Measurements from ENCODE around the gene DLK2.
"Not testable (repeated sequence)": the region's sequence is repeated elsewhere in the genome, so short reads cannot be mapped to it uniquely, and the experiment has no call there.

Gene DLK2, protein sequence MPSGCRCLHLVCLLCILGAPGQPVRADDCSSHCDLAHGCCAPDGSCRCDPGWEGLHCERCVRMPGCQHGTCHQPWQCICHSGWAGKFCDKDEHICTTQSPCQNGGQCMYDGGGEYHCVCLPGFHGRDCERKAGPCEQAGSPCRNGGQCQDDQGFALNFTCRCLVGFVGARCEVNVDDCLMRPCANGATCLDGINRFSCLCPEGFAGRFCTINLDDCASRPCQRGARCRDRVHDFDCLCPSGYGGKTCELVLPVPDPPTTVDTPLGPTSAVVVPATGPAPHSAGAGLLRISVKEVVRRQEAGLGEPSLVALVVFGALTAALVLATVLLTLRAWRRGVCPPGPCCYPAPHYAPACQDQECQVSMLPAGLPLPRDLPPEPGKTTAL

DNA sequence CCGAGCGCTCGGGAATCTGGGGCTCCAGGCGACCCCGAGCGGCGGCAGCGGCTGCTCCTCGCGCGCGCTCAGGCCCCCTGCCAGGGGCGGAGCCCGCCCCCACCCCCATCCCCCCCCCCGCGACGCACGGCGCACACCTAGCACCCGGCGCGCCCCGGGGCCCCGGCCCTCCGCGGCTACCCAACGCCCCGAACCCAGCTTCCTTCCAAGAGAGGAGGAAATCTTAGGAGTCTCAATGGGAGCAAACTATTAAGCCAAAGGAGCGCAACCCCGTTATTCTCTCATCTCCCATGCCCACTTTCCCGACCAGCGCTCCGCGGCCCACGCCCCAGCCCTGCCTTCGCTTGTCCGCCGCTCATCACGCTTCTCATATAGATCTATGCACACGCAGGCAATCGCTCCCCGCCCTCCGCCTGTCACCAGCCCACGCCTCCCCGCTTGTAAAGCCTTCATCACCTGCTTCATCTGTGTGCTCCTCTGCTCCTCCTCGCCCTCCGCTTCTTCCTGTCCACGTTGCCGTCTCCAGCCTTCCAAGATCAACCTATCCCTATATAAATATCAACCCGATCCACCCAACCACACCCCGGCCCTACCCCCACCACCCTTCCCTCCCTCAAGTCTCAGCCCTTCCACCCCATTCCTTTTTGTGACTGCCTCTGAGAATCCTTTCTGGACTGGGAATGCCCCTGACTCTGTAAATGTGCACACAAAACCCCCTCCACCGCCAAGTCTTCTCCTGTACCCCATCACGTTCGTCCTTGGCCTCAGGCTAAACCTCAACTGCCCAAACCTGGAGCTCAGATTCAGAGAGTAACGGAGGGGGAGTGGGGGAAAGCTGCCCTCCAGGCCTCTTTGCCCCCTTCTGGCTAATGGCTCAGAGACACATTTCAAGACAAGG is at the start of gene DLK2:
DLK2 (minus strand) TSS at position 18 of the 898 bp plus-strand sequence. CDS start 723 bp downstream, outside the sequence.
- peak; percentile 67 to 73 for DNase-seq

DNA sequence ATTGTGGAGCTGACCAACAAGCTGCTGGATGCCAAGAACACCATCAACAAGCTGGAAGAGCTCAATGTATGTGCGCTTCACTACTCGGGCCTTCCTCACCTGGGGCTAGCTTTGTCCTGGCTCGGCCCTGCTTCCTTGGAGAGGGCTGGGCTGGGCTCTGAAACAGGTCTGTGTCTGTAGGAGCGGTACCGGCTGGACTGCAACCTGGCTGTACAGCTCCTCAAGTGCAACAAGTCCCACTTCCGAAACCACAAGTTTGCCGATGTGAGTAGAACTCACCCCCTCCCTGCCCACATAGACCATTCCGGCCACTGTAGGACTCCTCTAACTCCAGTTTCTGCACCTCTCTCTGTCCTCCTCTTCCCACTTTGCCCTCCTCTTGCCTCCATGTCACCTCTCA is 48.1 kb upstream of the DLK2 start:
- DNase-seq, result no peak

DNA sequence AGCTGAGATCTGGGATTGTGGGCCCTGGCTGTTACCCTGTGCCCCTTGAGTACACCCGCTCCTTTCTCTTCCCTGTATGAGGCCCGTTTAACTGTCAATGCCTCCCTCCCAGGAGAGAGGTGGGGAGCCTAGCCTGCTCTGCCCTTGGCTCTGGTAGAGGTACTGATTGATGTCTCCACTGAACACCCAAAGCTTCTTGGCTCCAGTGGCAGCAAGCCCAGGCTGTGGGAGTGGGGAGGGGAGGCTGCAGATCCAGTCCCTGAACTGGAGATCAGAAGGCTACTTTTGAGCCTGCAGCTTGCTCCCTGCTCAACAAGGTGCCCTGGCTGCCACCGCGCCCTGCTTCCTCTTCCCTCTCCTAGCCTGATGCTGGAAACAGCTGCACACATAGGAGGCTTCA is 47.3 kb upstream of the DLK2 start:
- DNase-seq, result no peak

DNA sequence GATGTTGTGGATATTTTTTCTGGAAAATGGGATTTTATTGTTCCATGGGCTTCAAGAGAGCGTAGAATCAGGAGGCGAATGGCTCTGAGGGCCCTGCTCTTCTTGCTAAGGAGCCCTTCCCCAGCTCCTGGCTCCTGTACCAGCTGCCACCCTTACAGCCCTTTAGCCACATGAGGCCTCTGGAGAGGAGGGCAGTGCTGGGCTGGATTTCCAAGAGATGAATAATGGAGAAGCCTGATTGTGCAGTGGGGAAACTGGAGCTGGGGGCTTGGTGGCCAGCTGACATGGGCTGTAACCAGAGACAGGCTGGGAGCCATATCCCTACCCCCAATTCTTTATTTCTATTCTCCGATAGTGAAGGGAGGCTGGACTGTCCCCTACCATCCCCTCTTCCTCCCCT is 45.6 kb upstream of the DLK2 start:
- no peak for DNase-seq

DNA sequence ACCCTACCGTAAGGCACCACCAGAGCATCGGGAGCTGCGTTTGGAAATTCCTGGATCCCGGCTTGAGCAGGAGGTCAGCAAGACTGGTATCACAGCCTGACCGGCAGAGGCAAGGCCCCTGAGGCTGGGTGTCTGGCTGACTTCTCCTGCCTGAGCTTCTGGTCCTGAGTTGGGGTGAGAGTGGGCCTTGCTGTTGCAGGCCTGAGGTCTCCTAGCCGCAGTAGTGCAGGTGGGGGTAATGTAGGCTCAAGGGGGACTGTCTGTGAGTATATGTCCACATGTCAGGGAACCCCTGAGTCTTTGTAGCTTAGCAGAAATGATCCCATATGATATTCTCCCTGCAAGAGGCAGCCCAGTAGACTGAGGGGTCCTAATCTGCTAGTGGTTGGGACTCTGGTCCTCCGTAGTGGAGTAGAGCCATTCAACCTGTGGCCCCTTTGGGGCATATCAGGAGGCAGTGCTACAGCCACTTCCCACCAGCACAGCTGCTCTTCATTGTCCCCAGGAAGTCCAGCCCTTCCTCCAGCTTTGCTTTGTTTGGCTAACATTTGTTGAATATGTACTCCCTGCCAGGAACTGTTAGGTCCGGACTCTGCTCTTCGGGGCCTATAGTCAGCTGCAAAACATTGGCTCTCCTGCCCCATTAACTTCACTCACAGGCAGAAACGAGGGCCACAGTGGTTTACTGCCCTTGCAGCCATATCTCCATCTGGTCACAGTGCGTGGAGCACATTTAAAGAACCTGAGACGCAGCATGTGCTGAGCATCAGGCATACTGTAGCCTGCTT is 43.9 kb upstream of the DLK2 start:
- no peak for DNase-seq

DNA sequence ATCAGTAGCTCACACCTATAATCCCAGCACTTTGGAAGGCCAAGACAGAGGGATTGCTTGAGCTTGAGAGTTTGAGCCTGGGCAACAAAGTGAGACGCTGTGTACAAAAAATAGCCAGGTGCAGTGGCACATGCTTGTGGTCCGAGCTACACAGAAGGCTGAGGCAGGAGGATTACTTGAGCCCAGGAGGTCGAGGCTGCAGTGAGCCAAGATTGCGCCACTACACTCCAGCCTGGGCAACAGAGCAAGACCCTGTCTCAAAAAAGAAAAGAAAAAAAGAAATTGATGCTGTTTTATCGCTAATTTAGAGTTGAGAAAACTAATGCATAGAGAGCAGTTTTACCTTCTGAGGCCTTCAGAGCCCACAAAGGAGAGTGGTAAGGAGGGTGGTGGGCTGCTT is 42.9 kb upstream of the DLK2 start:
- DNase-seq, result not testable (repeated sequence)

DNA sequence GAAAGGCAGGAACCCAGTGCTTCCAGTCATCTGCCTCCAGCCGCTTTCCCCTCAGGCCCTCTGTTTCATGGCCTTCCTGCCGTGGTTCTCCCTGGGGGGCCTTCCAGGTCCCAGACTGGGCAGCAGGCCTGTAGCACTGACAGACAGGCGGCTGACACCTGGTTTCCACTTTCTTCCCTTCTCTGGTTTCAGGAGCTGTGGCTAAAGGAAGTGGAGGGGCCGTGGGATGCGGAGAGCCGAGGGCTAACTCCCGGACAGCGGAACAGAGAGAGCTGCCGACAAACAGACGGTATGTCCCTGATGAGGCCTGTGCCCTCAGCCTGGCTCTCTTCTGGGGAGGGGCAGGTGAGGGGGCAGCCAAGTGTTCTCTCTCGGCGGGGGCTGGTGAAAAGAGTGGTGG is 42.3 kb upstream of the DLK2 start:
- no peak for DNase-seq

DNA sequence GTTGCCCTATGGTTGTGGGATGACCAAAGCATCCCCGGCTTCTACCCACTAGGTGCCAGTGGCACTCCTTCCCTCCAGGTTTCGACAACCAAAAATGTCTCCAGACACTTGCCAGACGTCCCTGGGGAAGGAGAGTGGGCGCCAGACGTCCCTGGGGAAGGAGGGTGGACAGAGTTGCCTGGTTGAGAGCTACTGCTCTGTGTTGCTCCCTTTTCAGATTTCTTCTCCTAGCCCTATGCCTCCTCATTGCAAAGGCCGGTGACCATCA is 41.7 kb upstream of the DLK2 start:
- no peak for DNase-seq

DNA sequence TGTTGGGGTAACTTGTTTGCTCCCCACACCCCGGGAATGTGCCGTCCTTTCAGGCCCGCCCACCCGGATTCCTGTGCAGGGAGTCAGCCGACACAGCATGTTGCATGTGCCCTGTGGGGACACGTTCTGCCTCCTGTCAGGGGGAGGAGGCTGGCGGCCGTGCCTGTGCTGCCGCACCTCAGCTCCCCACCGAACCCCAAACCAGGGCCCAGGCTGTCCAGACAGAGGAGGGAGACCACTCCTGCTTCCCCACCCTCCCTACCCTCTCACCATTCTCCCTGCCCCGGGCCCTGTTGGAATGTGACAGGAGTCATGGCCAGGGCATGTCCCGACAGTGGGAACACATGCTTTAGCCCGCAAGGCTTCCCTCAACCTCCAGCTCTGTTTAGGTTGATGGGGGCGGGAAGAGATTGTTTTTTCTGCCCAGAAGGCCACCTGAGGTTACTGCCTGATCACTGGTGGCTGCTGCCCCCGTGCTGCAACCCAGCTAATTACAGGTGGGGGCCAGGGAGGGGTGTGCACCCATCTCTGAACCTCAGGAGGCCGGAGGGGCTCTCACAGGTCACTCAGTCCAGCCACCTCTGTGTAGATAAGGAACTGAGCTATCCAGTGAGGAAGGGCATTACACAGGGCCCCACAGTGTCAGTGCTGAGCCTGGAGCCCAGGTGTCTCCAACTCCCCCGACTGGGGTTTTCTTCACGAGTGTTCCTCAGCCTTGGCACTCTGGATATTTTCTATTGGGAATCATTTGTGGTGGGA is 41.2 kb upstream of the DLK2 start:
- DNase-seq, result no peak

DNA sequence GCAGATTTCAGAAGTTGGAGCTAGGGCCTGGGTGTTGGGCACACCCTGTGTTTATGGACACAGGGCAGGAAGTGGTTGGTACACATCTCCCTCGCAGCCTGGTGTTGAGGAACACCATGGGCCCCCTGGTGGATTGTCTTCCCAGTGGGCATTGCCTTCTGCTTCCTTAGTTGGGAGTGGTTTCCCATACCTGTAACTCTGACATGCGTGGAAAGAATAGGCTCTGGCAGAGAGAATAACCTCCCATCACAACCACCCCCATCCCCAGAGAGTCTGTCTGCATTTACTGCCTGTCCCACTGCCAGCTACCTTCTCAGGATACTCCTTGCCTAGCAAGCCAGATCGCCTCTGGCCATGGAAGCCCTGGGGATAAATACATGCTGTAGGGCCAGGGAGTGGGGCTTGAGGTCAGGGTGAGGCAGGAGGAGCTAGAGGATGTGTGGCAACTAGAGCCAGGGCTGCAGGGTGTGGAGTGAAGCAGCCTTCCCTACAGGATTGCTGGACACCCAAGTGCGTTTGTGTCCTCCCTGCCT is 40.1 kb upstream of the DLK2 start:
- DNase-seq, result no peak

DNA sequence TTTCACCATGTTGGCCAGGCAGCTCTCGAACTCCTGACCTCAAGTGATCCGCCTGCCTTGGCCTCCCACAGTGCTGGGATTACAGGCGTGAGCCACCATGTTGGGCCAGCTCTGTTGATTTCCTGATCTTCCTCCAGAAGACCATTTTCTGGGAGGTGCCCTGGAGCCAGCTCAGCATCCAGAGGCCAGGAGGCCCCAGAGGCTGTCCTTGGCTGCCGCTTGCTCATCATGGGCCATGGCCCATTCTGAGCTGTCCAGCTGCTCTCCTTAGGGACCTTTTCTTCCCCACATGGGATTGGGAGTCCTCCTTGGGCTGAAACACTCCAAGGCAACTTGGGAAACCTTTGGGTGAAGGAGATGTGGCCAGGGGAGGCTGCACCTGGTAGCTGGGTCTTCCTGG is 39.4 kb upstream of the DLK2 start:
- no peak for DNase-seq

DNA sequence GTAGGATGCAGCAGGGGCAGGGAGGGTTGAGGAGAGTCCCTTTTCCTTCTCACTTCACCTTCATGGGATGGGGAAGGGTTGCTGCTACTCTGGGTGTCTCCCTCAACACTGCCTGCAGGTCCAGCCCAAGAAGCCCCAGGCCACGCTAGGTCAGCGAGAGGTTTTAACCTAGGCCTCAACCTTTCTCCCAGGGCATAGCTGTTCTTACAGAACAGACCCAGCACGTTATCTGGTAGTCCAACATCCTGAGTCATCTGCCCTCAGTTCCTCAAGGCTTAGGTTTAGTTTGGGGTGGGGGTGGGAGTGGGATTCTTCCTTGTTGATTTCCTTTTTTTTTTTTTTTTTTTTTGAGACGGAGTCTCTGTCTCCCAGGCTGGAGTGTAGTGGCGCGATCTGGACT is 39.0 kb upstream of the DLK2 start:
- DNase-seq, result no peak

DNA sequence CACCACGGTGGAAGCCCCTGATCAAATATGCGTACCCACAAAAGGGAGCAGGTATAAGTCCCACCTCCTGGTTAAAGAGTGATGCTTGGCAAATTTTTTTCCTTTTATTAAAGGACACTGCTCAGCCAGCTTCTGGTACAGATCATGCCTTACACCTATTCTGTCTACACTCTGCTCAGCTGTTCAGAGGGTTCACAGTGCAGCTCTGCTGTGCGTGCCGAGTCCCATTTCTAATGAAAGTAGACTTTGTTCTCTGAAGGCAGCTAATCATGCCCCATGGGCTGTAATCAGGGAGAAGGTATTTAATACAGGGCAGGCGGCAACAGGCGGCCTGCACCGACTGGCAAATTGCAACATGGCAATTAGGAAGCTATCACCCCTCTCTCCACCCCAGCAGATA is 38.5 kb upstream of the DLK2 start:
- DNase-seq, result no peak

DNA sequence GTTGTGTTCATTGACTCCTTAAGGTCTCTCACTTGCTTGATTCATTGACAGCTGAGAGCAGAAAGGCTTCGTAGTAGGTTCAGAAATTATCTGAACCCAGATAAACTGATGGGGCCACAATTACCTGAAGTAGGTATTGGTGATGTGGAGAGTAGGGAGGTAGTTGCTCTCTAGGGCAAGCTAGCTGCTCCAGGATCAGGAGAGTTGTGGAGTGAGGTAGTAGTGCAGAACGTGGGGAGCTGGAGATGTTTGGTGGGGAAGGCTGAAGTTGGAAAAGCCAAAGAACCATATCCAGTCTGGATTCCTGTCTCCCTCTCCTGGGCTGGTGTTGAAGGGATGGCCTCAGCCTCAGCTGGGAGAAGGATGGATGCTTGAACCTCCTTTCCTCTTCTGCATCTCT is 37.9 kb upstream of the DLK2 start:
- DNase-seq, result no peak

DNA sequence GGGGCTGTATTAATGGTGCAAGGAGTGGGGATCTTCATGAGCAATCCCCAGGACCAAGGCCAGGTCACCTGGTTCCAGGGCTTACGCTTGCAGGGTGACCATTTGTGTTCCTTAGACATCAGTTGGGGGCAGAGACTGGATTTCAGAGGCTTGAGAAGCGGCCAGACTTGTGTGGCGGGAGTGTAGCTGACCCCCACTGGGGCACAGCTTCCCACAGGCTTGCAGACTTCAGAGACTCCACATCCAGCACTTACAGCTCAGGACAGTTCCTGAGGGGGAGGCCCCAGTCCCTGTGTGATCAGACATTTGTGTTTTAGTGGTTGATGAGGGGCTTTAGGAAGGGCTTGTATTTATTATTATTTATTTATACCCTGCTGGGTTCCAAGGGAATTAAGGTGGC is 37.3 kb upstream of the DLK2 start:
- no peak for DNase-seq

DNA sequence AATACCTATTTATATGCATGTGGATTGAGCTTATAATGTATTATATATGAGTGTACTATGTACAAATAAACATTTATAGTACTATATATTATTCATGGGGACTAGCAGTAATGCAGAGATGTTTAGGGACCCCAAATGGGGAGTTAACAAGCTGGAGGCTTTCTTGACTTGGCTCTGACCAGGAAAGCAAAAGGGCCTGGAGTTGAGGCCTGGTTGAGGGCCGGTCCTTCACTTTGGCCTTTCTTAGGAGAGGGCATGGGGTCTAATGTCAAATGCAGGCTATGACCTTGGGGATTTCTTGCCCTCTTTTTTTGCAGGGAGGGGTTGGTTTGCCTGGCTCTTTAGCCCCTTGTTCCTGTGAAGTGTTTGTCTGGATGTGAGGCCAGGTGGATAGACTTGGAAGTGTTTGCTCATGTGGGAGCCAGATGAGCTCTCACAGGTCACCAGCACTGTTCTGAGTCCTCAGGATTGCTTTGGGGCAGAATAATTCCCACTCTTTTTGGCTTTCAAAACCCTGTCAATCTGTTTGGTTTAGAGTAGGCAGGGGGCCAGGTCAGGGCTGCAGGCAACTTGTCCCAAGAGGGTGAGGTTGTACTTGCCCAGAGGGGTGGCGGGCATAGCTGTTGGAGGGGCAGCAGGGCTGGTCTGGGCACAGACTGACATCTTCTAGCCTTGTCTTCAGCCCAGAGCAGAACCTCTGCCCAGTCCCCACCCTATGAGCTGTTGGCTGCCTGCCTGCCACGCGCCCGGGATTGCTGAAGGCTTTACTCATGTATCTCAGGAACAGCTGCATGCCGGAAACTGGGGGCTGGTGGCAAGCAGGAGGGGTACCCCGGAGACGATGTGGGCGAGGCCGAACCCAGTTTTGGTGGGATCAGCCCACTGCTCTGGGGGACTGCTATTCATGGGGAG is 36.7 kb upstream of the DLK2 start:
- DNase-seq, result no peak

DNA sequence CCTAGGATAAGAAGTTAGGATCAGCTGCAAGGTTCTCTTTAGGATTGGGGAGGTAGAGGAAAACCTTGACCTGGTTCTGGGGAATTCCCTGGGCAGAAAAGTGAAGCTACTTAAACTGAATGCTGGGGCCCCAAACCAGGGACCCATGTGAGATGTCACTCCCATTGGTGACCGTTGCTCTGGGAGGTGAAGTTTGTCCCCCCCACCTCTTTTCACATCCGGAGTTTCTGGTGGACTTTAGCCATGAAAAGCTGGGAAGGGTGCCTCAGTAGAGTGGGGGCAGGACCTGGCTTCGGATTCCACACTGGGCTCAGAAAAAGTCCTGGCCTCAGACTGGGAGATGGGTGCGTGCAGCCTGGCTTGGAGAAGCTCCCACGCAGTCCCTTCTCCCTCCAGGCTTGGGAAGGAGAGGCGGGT is 35.2 kb upstream of the DLK2 start:
- no peak for DNase-seq

DNA sequence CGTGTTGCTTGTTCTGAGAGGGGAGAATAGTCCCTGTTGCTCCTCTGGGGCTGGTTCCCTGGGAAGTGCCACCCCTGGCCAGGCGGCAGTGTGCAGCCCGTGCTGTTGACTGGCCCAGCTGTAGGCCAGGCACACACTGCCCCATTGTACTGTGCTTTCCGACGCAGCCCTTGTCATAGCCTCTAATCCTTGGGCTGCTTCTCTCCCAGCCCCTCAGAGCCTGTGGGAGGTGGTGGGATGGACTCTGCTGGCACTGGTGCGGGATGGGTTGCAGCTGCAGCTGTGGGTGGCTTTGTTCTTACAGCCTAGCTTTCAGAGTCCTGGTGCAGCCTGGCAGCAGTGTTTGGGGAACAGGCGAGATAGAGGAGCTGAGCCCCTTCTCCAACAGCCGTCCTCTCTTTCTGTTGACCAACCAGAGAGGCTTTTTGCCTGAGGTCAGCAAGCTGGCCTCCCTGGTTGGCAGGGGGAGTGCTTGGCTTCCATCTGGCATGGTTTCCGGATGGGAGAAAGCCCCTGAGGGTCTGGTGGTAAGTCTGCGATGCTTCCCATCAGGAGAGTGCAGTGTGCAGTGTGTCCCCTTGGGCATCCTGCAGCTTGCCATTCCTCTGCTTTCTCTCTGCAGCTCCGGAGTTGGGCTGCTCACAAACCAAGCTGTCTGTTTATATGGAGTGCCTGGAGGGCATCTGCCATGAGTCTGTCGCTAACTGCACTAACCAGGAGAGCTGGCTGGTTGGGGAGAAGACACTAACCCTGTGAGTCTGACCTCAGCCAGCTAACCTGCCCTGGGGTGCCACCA is 34.1 kb upstream of the DLK2 start:
- DNase-seq, result no peak

DNA sequence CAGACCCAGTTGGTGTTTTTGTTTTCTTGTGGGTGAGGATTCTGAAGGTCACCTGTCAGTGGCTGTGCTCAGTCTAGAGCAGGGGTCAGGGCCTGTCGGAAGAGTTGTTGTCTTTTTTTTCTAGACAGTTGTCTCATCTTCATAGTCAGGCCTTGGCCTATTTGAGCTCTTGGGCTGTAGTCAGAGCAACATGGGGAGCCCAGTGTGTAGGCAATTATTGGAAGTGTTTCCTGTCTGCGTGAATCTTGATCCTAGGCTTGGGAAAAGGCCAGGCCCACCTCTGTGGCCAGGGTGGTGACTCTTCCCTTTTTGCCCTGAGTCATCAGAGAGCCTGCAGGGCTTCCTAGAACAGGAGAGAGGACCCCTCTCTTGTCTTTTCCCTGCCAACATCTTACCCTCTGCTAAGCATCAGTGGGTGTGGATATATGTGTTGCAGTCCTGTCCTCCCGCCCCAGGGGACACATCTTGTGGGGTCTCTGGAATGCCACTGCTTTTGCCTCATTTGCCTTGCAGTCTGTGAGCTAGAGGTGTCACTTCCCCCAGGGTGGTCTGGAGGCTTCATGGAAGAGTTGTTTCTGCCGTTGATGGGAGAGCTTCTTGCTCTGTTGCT is 33.4 kb upstream of the DLK2 start:
- DNase-seq, result no peak

DNA sequence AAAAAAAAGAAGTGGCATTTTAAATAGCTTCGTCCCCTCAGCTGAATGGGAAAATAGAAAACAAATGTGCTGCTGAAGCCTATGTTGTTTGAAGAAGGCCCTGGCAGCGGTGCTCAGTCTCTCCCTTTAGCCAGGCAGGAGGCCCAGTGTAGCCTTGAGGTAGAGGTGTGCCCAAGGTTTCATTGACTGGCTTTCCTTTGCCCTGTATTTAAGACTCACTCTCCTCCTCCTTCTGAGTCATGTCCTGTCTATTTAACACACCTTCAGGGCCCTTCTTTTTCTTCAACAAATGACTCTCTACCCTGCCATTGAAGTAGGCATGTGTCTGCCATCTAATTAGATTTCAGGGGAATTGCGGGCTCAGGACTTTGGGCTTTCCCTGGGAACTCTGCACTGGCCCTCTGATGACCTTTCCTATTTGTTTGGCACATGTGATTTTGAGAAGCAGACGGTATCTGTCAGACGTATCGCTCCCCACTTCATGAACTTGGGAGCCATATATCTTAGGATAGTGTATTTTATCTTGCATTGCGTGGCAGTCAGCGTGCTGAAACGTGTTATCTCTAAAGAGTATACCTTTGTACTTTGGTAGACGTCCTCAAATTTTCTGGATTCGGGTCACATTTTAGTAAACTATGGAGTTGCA is 26.4 kb upstream of the DLK2 start:
- DNase-seq, result no peak

Data from activated CD4-positive, alpha-beta T cell treated with anti-CD3 and anti-CD28 coated beads for 4 hours (primary cell).